Activated CD4-positive, alpha-beta T cell treated with anti-CD3 and anti-CD28 coated beads, Interleukin-2, amount 10 ng/mL, durations not matched to agents 7 days and 5 days (primary cell): ENCODE data around the gene OR10K2. TPM values are rescaled to one million over a fixed set of nuclear protein-coding genes. Genes with fewer than 3 reads are reported as not detected.
"Not testable (repeated sequence)": the region's sequence is repeated elsewhere in the genome, so short reads cannot be mapped to it uniquely, and the experiment has no call there.

Experiments
- CTCF ChIA-PET: fragments of 350-600 bp; sonication (Branson Sonifier 250); formaldehyde crosslinking; loops from one replicate; lab custom pipeline; 2021; ENCODE audit warnings: antibody characterized with exemption; lab: Charles Lee
- POLR2A ChIA-PET: fragments of 350-600 bp; sonication (Branson Sonifier 250); formaldehyde crosslinking; loops from one replicate; lab custom pipeline; 2021; ENCODE audit warnings: antibody characterized with exemption; lab: Charles Lee
- DNase-seq: peaks from one replicate; pipeline ENCODE4 v3.0.0-alpha.2; 2020
- H3K27ac Mint-ChIP-seq: one replicate; pipeline ENCODE4 v1.8.0; 2021; ENCODE audit warnings: mild to moderate bottlenecking, moderate library complexity, mixed read lengths
- H3K27me3 Mint-ChIP-seq: one replicate; pipeline ENCODE4 v1.8.0; 2021; ENCODE audit warnings: mixed read lengths
- H3K36me3 Mint-ChIP-seq: one replicate; pipeline ENCODE4 v1.8.0; 2021; ENCODE audit warnings: low read depth, mixed read lengths
- H3K4me1 Mint-ChIP-seq: one replicate; pipeline ENCODE4 v1.8.0; 2021; ENCODE audit warnings: mixed read lengths
- H3K4me3 Mint-ChIP-seq: one replicate; pipeline ENCODE4 v1.8.0; 2021; ENCODE audit warnings: mild to moderate bottlenecking, moderate library complexity, mixed read lengths
- H3K9me3 Mint-ChIP-seq: one replicate; pipeline ENCODE4 v1.8.0; 2021; ENCODE audit warnings: mixed read lengths
- total RNA-seq, 2 experiments: library from RNA; stranded (reverse); gene quantifications; one replicate each; pipeline ENCODE4 v1.2.3, GENCODE V29; 2021

OR10K2 gene
- total RNA-seq, 2 experiments from 2014 or later: not detected

GRCh38 chr1:158407092-158407491 is 18.9 kb downstream of the OR10K2 start:
- ChIA-PET POLR2A (no interaction called here), CTCF (interaction anchor here (0.7 kb wide), 1 partner anchor 565 kb away, joined by 3 read pairs; no protein-coding TSS in a partner anchor)
- no peak for DNase-seq
- H3K9me3 Mint-ChIP-seq: no peaks in the 10 kb centered on the region
- no peak overlapping the region for H3K4me3 Mint-ChIP-seq
- no peaks in the 10 kb centered on the region for H3K4me1 Mint-ChIP-seq
- no peaks in the 10 kb centered on the region for H3K36me3 Mint-ChIP-seq
- no peak overlapping the region for H3K27ac Mint-ChIP-seq
- H3K27me3 Mint-ChIP-seq: peaks cover 6% of the 10 kb centered on the region

- no peak for DNase-seq
- H3K27me3 Mint-ChIP-seq: peaks cover 11% of the 10 kb centered on the region
- ChIA-PET CTCF (no interaction called here), POLR2A (no interaction called here)
- no peak overlapping the region for H3K4me3 Mint-ChIP-seq
- no peaks in the 10 kb centered on the region for H3K9me3 Mint-ChIP-seq
- no peak overlapping the region for H3K27ac Mint-ChIP-seq
- H3K4me1 Mint-ChIP-seq: peaks cover 9% of the 10 kb centered on the region
- no peaks in the 10 kb centered on the region for H3K36me3 Mint-ChIP-seq
These were observed 25.2 kb downstream of the OR10K2 start for GRCh38 chr1:158400871-158401270.

- Mint-ChIP-seq H3K27me3 (peaks cover 11% of the 10 kb centered on the region), H3K27ac (no peak within 1 kb of the TSS), H3K36me3 (no peaks in the 10 kb centered on the region), H3K9me3 (no peaks in the 10 kb centered on the region), H3K4me1 (peaks cover 9% of the 10 kb centered on the region), H3K4me3 (no peak within 1 kb of the TSS)
- no peak for DNase-seq
- ChIA-PET CTCF (no interaction called here), POLR2A (no interaction called here)
These were observed 27.1 kb downstream of the OR10K2 start, which contains the start of gene OR10T2 for GRCh38 chr1:158398818-158399514. Gene OR10T2, minus strand, starts transcription at chr1:158399466. Its CDS starts 0 bp downstream, at chr1:158399466.

GRCh38 chr1:158396646-158397045 is 29.4 kb downstream of the OR10K2 start:
- Mint-ChIP-seq H3K4me1 (peaks cover 9% of the 10 kb centered on the region), H3K27me3 (peaks cover 7% of the 10 kb centered on the region), H3K27ac (no peak overlapping the region), H3K36me3 (no peaks in the 10 kb centered on the region), H3K4me3 (no peak overlapping the region), H3K9me3 (no peaks in the 10 kb centered on the region)
- POLR2A ChIA-PET: no interaction called here
- no peak for DNase-seq
- CTCF ChIA-PET: no interaction called here

- H3K27ac Mint-ChIP-seq: no peak overlapping the region
- POLR2A ChIA-PET: no interaction called here
- H3K27me3 Mint-ChIP-seq: no peaks in the 10 kb centered on the region
- no peak overlapping the region for H3K4me3 Mint-ChIP-seq
- no peak for DNase-seq
- H3K9me3 Mint-ChIP-seq: no peaks in the 10 kb centered on the region
- H3K4me1 Mint-ChIP-seq: peaks cover 1% of the 10 kb centered on the region
- CTCF ChIA-PET: interaction anchor here (1.2 kb wide), 1 partner anchor 9 kb away, joined by 3 read pairs; no protein-coding TSS in a partner anchor
- H3K36me3 Mint-ChIP-seq: no peaks in the 10 kb centered on the region
These were observed 32.6 kb downstream of the OR10K2 start for GRCh38 chr1:158393476-158393875.

GRCh38 chr1:158391099-158391498 is 34.9 kb downstream of the OR10K2 start:
- Mint-ChIP-seq H3K27me3 (no peaks in the 10 kb centered on the region), H3K9me3 (no peaks in the 10 kb centered on the region), H3K4me1 (peaks cover 1% of the 10 kb centered on the region), H3K36me3 (no peaks in the 10 kb centered on the region), H3K4me3 (no peak overlapping the region), H3K27ac (no peak overlapping the region)
- ChIA-PET POLR2A (no interaction called here), CTCF (no interaction called here)
- no peak for DNase-seq

- peaks cover 1% of the 10 kb centered on the region for H3K4me1 Mint-ChIP-seq
- H3K36me3 Mint-ChIP-seq: no peaks in the 10 kb centered on the region
- H3K27me3 Mint-ChIP-seq: no peaks in the 10 kb centered on the region
- H3K4me3 Mint-ChIP-seq: no peak overlapping the region
- CTCF ChIA-PET: no interaction called here
- H3K9me3 Mint-ChIP-seq: no peaks in the 10 kb centered on the region
- H3K27ac Mint-ChIP-seq: no peak overlapping the region
- DNase-seq: no peak
- POLR2A ChIA-PET: no interaction called here
These were observed 35.7 kb downstream of the OR10K2 start for GRCh38 chr1:158390331-158390730.

GRCh38 chr1:158374860-158375259 is 51.2 kb downstream of the OR10K2 start:
- no peaks in the 10 kb centered on the region for H3K4me1 Mint-ChIP-seq
- H3K4me3 Mint-ChIP-seq: no peak overlapping the region
- no peak for DNase-seq
- no peaks in the 10 kb centered on the region for H3K36me3 Mint-ChIP-seq
- peaks cover 22% of the 10 kb centered on the region for H3K27me3 Mint-ChIP-seq
- ChIA-PET CTCF (no interaction called here), POLR2A (no interaction called here)
- H3K9me3 Mint-ChIP-seq: peaks cover 15% of the 10 kb centered on the region
- no peak overlapping the region for H3K27ac Mint-ChIP-seq

GRCh38 chr1:158374101-158374500 is 51.9 kb downstream of the OR10K2 start:
- H3K27ac Mint-ChIP-seq, H3K4me3 Mint-ChIP-seq, DNase-seq, POLR2A ChIA-PET, CTCF ChIA-PET, H3K36me3 Mint-ChIP-seq, H3K4me1 Mint-ChIP-seq: not testable (repeated sequence)
- H3K9me3 Mint-ChIP-seq: peaks cover 15% of the 10 kb centered on the region
- H3K27me3 Mint-ChIP-seq: peaks cover 22% of the 10 kb centered on the region

- ChIA-PET POLR2A (no interaction called here), CTCF (no interaction called here)
- Mint-ChIP-seq H3K27me3 (peaks cover 11% of the 10 kb centered on the region), H3K36me3 (no peaks in the 10 kb centered on the region), H3K4me1 (no peaks in the 10 kb centered on the region), H3K9me3 (peaks cover 15% of the 10 kb centered on the region), H3K4me3 (no peak overlapping the region), H3K27ac (no peak overlapping the region)
- DNase-seq: no peak
These were observed 54.7 kb downstream of the OR10K2 start for GRCh38 chr1:158371188-158371953.

Other genes starting within 250 kb of the OR10K2 start
- gene CD1D, start 245.3 kb downstream of the OR10K2 start, total RNA-seq: not detected
- gene CD1A, start 171.8 kb downstream of the OR10K2 start, total RNA-seq: under 1 TPM in 1 of 2 experiments, not detected in 1; 0.17 TPM
- not detected for gene CD1C, start 136.3 kb downstream of the OR10K2 start, total RNA-seq
- gene CD1B, start 94.7 kb downstream of the OR10K2 start, total RNA-seq: not detected
- not detected for gene CD1E, start 72.3 kb downstream of the OR10K2 start, total RNA-seq
- not detected for gene OR10T2, start 26.8 kb downstream of the OR10K2 start, total RNA-seq
- not detected for gene OR10K1, start 35.6 kb upstream of the OR10K2 start, total RNA-seq
- gene OR10R2, start 46.0 kb upstream of the OR10K2 start, total RNA-seq: not detected
- gene OR6Y1, start 128.2 kb upstream of the OR10K2 start, total RNA-seq: not detected
- not detected for gene OR6P1, start 144.3 kb upstream of the OR10K2 start, total RNA-seq
- gene OR10X1, start 153.7 kb upstream of the OR10K2 start, total RNA-seq: not detected
- not detected for gene OR10Z1, start 179.0 kb upstream of the OR10K2 start, total RNA-seq